Transverse colon (tissue), 3 donors: Measurements from ENCODE around the gene TRIOBP.

Source experiments
- EP300 ChIP-seq: sonication (generic); formaldehyde crosslinking; IDR thresholded peaks from one replicate; pipeline ENCODE4 v1.6.1; 2017; ENCODE audit warnings: antibody characterized with exemption, low read depth
- POLR2A ChIP-seq: fragments of 450-650 bp; IDR thresholded peaks from one replicate; pipeline ENCODE4 v1.6.1; 2016; ENCODE audit warnings: antibody characterized with exemption, mild to moderate bottlenecking, moderate library complexity
- TF ChIP-seq, protein P1 (sequence below), 5 experiments: fragments of 200-600 bp in 3 of 5; fragments of 450-650 bp in 2 of 5; sonication (generic) in 3 of 5; IDR thresholded peaks; 1 replicate in 2 of 5; 2 replicates in 3 of 5; pipeline ENCODE4 v1.5.1; 2016 to 2017; ENCODE audit warnings: antibody characterized with exemption in 5 of 5, inconsistent platforms in 3 of 5, mild to moderate bottlenecking in 2 of 5, moderate library complexity in 1 of 5

DNA sequence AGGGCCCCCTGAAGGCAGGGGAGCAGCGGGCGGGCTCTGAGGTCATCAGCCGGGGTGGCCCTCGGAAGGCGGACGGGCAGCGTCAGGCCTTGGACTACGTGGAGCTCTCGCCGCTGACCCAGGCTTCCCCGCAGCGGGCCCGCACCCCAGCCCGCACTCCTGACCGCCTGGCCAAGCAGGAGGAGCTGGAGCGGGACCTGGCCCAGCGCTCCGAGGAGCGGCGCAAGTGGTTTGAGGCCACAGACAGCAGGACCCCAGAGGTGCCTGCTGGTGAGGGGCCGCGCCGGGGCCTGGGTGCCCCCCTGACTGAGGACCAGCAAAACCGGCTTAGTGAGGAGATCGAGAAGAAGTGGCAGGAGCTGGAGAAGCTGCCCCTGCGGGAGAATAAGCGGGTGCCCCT is 60.8 kb downstream of the TRIOBP start:
- TF ChIP-seq, protein P1, sequence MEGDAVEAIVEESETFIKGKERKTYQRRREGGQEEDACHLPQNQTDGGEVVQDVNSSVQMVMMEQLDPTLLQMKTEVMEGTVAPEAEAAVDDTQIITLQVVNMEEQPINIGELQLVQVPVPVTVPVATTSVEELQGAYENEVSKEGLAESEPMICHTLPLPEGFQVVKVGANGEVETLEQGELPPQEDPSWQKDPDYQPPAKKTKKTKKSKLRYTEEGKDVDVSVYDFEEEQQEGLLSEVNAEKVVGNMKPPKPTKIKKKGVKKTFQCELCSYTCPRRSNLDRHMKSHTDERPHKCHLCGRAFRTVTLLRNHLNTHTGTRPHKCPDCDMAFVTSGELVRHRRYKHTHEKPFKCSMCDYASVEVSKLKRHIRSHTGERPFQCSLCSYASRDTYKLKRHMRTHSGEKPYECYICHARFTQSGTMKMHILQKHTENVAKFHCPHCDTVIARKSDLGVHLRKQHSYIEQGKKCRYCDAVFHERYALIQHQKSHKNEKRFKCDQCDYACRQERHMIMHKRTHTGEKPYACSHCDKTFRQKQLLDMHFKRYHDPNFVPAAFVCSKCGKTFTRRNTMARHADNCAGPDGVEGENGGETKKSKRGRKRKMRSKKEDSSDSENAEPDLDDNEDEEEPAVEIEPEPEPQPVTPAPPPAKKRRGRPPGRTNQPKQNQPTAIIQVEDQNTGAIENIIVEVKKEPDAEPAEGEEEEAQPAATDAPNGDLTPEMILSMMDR (IDR thresholded peaks at IDR 0.05) = no peak
- TF ChIP-seq EP300 = no peak
- no peak for TF ChIP-seq POLR2A
